Uterus (tissue), 2 donors: ENCODE results near the gene RIPOR2.

ENCODE experiments used
- CTCF ChIP-seq, 4 experiments: fragments of 200-600 bp in 2 of 4; fragments of 450-650 bp in 2 of 4; sonication (generic) in 2 of 4; IDR thresholded peaks; one replicate each; pipeline ENCODE4 v1.5.1; 2016 to 2019; ENCODE audit warnings: antibody characterized with exemption in 4 of 4, mild to moderate bottlenecking in 2 of 4, moderate library complexity in 1 of 4
- POLR2A ChIP-seq, 2 donors: fragments of 450-650 bp; IDR thresholded peaks; one replicate each; pipeline ENCODE4 v1.6.1; 2016; ENCODE audit warnings: antibody characterized with exemption in 2 of 2, mild to moderate bottlenecking in 1 of 2, moderate library complexity in 1 of 2

DNA sequence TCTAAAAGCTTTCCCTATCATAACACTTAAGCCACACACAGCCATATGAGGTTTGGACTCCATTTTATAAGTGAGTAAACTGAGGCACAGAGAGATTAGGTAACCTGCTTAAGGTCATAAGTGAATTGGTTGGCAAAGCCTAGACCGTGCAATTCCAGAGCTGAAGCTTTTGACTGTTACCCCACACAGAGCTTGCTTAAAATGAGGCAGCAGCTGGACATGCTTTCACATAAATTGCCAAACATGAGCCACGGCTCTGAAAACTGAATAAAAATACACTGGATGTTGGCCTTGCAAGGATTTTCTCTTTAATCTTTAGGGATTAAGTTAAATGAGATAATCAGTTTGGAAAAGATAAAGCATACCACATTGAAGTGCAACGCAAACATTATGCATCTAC lies 2.5 kb downstream of the RIPOR2 start:
- TF ChIP-seq CTCF (IDR thresholded peaks at IDR 0.05) (no peak), POLR2A (IDR thresholded peaks at IDR 0.05) (no peak)
